Mammary epithelial cell (primary cell): ENCODE results near the gene CHKB.

Source experiments
- EZH2 ChIP-seq: IDR thresholded peaks from 2 replicates; pipeline ENCODE4 v1.6.1; 2012; ENCODE audit warnings: low read length, inconsistent platforms, borderline replicate concordance
- TF ChIP-seq, protein P1 (sequence below), 2 donors: IDR thresholded peaks in 1 of 2; conservative IDR thresholded peaks in 1 of 2; 2 replicates each; pipeline ENCODE4 v1.5.1; 2011 to 2012; ENCODE audit warnings: inconsistent platforms in 2 of 2, low read length in 2 of 2, mild to moderate bottlenecking in 2 of 2, control low read depth in 1 of 2, low read depth in 1 of 2; ENCODE audit not compliant: insufficient read depth in 1 of 2; ENCODE audit errors: extremely low read depth in 1 of 2

DNA sequence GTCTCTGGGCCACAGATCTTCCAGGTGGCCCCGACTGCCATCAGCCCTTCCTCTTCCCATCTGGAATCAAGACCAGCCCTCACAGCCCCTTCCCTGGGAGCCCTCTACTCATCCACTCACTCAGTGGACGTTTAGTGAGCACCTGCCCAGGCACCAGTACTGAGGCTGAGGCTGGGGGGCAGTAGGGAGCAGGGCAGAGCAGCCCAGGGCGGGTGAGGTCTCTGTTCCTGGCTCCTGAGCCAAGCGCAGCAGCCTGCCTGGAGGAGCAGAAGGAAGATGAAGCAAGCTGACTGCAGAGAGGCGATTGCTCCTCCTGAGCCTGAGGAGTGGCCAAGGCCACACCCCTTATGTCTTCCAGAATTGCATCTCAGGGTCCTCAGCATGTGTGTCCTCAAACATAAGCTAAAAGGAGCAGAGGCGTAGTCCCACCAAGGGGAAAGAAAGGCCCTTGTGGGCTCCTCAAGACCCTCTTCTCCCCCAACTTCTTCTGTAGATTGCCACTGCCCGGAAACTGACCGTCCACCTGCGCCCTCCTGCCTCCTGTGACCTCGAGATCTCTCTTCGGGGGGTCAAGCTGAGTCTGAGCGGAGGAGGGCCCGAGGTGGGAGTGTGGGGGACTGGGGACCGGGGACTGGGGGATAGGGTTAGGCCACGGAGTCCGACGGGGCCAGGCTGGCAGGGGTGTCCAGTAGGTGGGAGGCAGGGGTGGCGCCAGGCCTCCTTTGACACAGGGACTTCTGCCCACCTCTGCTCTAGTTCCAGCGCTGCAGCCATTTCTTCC, 23.7 kb upstream of the CHKB start:
- TF ChIP-seq, protein P1, sequence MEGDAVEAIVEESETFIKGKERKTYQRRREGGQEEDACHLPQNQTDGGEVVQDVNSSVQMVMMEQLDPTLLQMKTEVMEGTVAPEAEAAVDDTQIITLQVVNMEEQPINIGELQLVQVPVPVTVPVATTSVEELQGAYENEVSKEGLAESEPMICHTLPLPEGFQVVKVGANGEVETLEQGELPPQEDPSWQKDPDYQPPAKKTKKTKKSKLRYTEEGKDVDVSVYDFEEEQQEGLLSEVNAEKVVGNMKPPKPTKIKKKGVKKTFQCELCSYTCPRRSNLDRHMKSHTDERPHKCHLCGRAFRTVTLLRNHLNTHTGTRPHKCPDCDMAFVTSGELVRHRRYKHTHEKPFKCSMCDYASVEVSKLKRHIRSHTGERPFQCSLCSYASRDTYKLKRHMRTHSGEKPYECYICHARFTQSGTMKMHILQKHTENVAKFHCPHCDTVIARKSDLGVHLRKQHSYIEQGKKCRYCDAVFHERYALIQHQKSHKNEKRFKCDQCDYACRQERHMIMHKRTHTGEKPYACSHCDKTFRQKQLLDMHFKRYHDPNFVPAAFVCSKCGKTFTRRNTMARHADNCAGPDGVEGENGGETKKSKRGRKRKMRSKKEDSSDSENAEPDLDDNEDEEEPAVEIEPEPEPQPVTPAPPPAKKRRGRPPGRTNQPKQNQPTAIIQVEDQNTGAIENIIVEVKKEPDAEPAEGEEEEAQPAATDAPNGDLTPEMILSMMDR (conservative IDR thresholded peaks at IDR 0.05 in 1 of 2, IDR thresholded peaks at IDR 0.05 in 1 of 2; ENCODE audit: extremely low read depth in 1 of 2, insufficient read depth in 1 of 2, low read depth in 1 of 2, low read length in 2 of 2), result no peak
- TF ChIP-seq EZH2, result no peak
